Erythroblast (primary cell): ENCODE measurements around the gene HOXA13.

Experiments used
- GATA1 ChIP-seq: IDR thresholded peaks from 2 replicates; pipeline ENCODE4 v1.6.1; 2011; ENCODE audit warnings: low read depth, mild to moderate bottlenecking, control low read depth, low read length, moderate library complexity
- POLR2A ChIP-seq: IDR thresholded peaks from 2 replicates; pipeline ENCODE4 v1.6.1; 2011; ENCODE audit warnings: mild to moderate bottlenecking, low read length

DNA sequence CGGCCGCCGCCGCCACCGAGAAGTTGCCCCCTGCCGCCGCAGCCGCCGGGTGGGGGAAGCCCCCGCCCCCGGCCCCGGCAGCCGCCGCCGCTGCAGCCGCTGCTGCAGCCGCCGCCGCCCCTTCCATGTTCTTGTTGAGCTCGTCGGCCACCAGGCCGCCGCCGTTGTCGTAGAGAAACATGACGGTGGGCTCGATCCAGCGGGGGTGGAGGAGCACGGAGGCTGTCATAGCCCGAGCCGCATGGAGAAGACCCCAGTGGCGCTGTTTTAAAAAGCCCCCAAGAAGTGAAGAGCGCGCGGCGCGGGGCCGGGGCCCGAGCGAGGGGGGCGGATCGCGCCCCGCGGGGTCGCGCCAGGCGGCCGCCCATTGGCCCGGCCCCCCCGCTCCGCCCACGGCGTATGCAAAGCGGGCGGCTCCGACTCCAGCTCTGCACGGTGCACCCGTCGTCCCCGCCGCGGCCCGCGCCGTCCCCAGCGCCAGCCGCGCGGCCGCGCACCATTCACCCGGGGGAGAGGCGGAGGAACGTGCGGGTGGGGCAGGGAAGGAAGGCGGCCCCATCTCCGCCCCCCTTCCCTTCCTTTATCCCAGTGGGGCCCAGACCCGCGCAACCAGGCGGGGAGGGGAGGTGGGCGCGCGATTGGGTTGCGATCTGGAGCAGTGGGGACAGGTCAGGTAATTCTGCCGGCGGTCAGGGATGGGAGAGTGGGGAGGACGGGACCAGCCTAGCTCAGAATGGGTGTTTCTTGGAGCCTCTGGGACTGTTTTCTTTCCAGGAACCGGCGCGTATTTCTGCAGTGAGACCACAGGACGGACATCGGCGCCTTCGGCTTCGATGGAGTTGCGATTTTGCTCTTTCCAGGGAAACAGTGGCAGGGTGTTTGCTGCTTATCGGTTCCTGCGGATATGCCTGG, at the start of gene HOXA13:
- TF ChIP-seq POLR2A: no peak
- no peak for TF ChIP-seq GATA1
